ENCODE results near the gene RIPK3.

DNA sequence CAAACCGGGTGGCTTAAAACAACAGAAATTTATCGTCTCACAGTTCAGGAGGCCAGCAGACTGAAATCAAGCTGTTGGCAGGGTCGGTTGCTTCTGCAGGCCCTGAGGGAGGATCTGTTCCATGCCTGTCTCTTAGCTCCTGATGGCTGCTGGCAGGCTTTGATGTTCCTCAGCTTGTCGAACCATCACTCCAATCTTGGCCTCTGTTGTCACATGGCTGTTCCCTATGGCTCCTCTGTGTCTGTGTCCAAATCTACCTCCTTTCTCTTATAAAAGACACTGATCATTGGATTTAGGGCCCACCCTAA lies 42.2 kb upstream of the RIPK3 start:
- TF ChIP-seq CTCF (IDR thresholded peaks at IDR 0.05) (no peak), POLR2A (IDR thresholded peaks at IDR 0.05) (no peak)

All from Peyer's patch (tissue), 4 donors.